ENCODE measurements around the gene NTN3.

Gene NTN3

GRCh38 chr16:2518823-2519710, 48.0 kb downstream of the NTN3 start:
- DNase-seq (ENCODE audit: low spot score): no peak
- CTCF ChIA-PET: no interaction called here
- POLR2A ChIA-PET (ENCODE audit: low non-redundant PET): no interaction called here
- no peak for TF ChIP-seq CTCF (conservative IDR thresholded peaks at IDR 0.05; ENCODE audit: low read depth)
- H3K27ac ChIP-seq: peak overlapping the region; percentile 95

GRCh38 chr16:2519711-2520080, 48.6 kb downstream of the NTN3 start:
- ChIA-PET POLR2A (ENCODE audit: low non-redundant PET) (interaction anchor here (1.5 kb wide), 1 partner anchor 12 kb away, joined by 6 read pairs; the partner anchor contains the start of gene CEMP1), CTCF (no interaction called here)
- no peak for DNase-seq (ENCODE audit: low spot score)
- no peak for TF ChIP-seq CTCF (conservative IDR thresholded peaks at IDR 0.05; ENCODE audit: low read depth)
- peak overlapping the region; percentile 95 for H3K27ac ChIP-seq

GRCh38 chr16:2520097-2520783, 49.1 kb downstream of the NTN3 start, which contains the start of gene AMDHD2:
TSS of gene AMDHD2 (plus strand) at chr16:2520371. CDS start at chr16:2520459, 88 bp downstream.
- TF ChIP-seq CTCF (conservative IDR thresholded peaks at IDR 0.05; ENCODE audit: low read depth): no peak
- ChIA-PET POLR2A (ENCODE audit: low non-redundant PET) (interaction anchor here (0.8 to 1.5 kb wide), 2 partner anchors 11 to 52 kb away, joined by 3 to 6 read pairs; partner anchors contain the start of gene CEMP1), CTCF (no interaction called here)
- peak within 1 kb of the TSS; percentile 95 for H3K27ac ChIP-seq
- peak; percentile 84 for DNase-seq (ENCODE audit: low spot score)

- ChIA-PET CTCF (no interaction called here), POLR2A (ENCODE audit: low non-redundant PET) (interaction anchor here (0.8 to 1.5 kb wide), 2 partner anchors 11 to 52 kb away, joined by 3 to 6 read pairs; partner anchors contain the start of gene CEMP1)
- TF ChIP-seq CTCF (conservative IDR thresholded peaks at IDR 0.05; ENCODE audit: low read depth): no peak
- peak; percentile 86 for DNase-seq (ENCODE audit: low spot score)
- H3K27ac ChIP-seq: peak overlapping the region; percentile 95
These were observed 49.9 kb downstream of the NTN3 start for GRCh38 chr16:2520784-2521531.
